HepG2 (cell line): ENCODE results near the gene SPAG9. TPM values are rescaled to one million over a fixed set of nuclear protein-coding genes. Genes with fewer than 3 reads are reported as not detected.

Experiments
- ATF3 ChIP-seq: sonication (generic); formaldehyde crosslinking; IDR thresholded peaks from 2 replicates; pipeline ENCODE4 v1.4.0; 2020; ENCODE audit warnings: missing genetic modification reagents
- FOXM1 ChIP-seq: sonication (generic); formaldehyde crosslinking; IDR thresholded peaks from 2 replicates; pipeline ENCODE4 v1.5.0; 2020; ENCODE audit warnings: missing genetic modification reagents
- GPBP1L1 ChIP-seq: sonication (generic); formaldehyde crosslinking; IDR thresholded peaks from 2 replicates; pipeline ENCODE4 v1.5.0; 2020; ENCODE audit warnings: mild to moderate bottlenecking, missing genetic modification reagents
- HBP1 ChIP-seq: IDR thresholded peaks from 2 replicates; pipeline ENCODE4 v1.6.1; 2016; ENCODE audit warnings: low read depth, control low read depth
- HNRNPH1 ChIP-seq: fragments of 200-400 bp; formaldehyde crosslinking; optimal IDR thresholded peaks from 2 replicates; pipeline ENCODE3; 2017; ENCODE audit warnings: mild to moderate bottlenecking, low read depth, low read length
- HOXA5 ChIP-seq: sonication (generic); formaldehyde crosslinking; IDR thresholded peaks from 2 replicates; pipeline ENCODE4 v1.4.0; 2020; ENCODE audit warnings: missing genetic modification reagents
- IKZF4 ChIP-seq: sonication (generic); formaldehyde crosslinking; IDR thresholded peaks from 2 replicates; pipeline ENCODE4 v1.5.1; 2020; ENCODE audit warnings: borderline replicate concordance, mild to moderate bottlenecking, low read depth, missing genetic modification reagents; ENCODE audit errors: not compliant biosample characterization
- RFX1 ChIP-seq: fragments of 450-650 bp; IDR thresholded peaks from 2 replicates; pipeline ENCODE4 v1.6.1; 2017
- SP140L ChIP-seq: sonication (generic); formaldehyde crosslinking; IDR thresholded peaks from 2 replicates; pipeline ENCODE4 v1.4.0; 2020; ENCODE audit warnings: missing genetic modification reagents, borderline replicate concordance
- ZBTB20 ChIP-seq: sonication (generic); formaldehyde crosslinking; IDR thresholded peaks from 2 replicates; pipeline ENCODE4 v1.8.1; 2023; ENCODE audit warnings: missing genetic modification reagents, low read depth, mild to moderate bottlenecking, borderline replicate concordance
- ZBTB38 ChIP-seq: sonication (generic); formaldehyde crosslinking; IDR thresholded peaks from 2 replicates; pipeline ENCODE4 v1.5.1; 2020; ENCODE audit warnings: mild to moderate bottlenecking, missing genetic modification reagents
- ZBTB8A ChIP-seq: sonication (generic); formaldehyde crosslinking; IDR thresholded peaks from 2 replicates; pipeline ENCODE4 v1.4.0; 2020; ENCODE audit warnings: mild to moderate bottlenecking, low read depth, missing genetic modification reagents, borderline replicate concordance
- ZFP41 ChIP-seq: sonication (generic); formaldehyde crosslinking; IDR thresholded peaks from 2 replicates; pipeline ENCODE4 v1.4.0; 2020; ENCODE audit warnings: mild to moderate bottlenecking, missing genetic modification reagents, borderline replicate concordance
- ZNF142 ChIP-seq: sonication (generic); formaldehyde crosslinking; IDR thresholded peaks from 2 replicates; pipeline ENCODE4 v1.4.0; 2020; ENCODE audit warnings: missing genetic modification reagents
- ZNF652 ChIP-seq: IDR thresholded peaks from 2 replicates; pipeline ENCODE4 v1.6.1; 2016; ENCODE audit warnings: low read depth, borderline replicate concordance
- ZNF710 ChIP-seq: sonication (generic); formaldehyde crosslinking; IDR thresholded peaks from 2 replicates; pipeline ENCODE4 v1.5.0; 2020; ENCODE audit warnings: mild to moderate bottlenecking, missing genetic modification reagents, borderline replicate concordance
- ZNF781 ChIP-seq: sonication (generic); formaldehyde crosslinking; IDR thresholded peaks from 2 replicates; pipeline ENCODE4 v1.5.1; 2020; ENCODE audit warnings: borderline replicate concordance, mild to moderate bottlenecking, missing genetic modification reagents; ENCODE audit errors: not compliant biosample characterization
- polyA plus RNA-seq, 8 experiments: library from polyadenylated mRNA; depleted of rRNA in 3 of 8; stranded (reverse) in 7 of 8; unstranded in 1 of 8; fragments of >200 nt; fragmentation: Illumina TruSeq in 4 of 8; extraction: Trizol in 4 of 8; gene quantifications; 2 replicates each; pipeline versions ENCODE4 v1.2.1 to v1.2.3, GENCODE V29; 2011 to 2016; ENCODE audit warnings: low read depth in 4 of 8, missing spikeins in 1 of 8, mixed read lengths in 1 of 8; ENCODE audit not compliant: insufficient read depth in 1 of 8
- total RNA-seq, 5 experiments: library from RNA; depleted of rRNA; stranded (reverse); fragments of >200 nt; fragmentation: Illumina TruSeq; extraction: Trizol; gene quantifications; 2 replicates each; pipeline ENCODE4 v1.2.3, GENCODE V29; 2016; ENCODE audit warnings: low read depth in 1 of 5

Gene SPAG9
- total and polyA plus RNA-seq, 2 of the 13 experiments (the other 11 are each of a cell fraction or from before 2014, with no cell fraction given) = 43.2 to 78.6 TPM

- TF ChIP-seq ZNF710 (no peak), ZBTB8A (CRISPR knock-in tag) (0 out of 2 replicates have a peak, but pooled peaks have one; percentile 22), SP140L (CRISPR knock-in tag) (no peak), RFX1 (no peak), ZNF781 (CRISPR knock-in tag) (no peak), FOXM1 (CRISPR knock-in tag) (no peak), ZBTB20 (CRISPR knock-in tag) (no peak), HNRNPH1 (no peak), ZNF652 (CRISPR knock-in tag) (no peak), IKZF4 (no peak), ZFP41 (CRISPR knock-in tag) (no peak), ATF3 (CRISPR knock-in tag) (no peak), ZBTB38 (CRISPR knock-in tag) (no peak; the same call in 1 of the 2 replicates), HBP1 (CRISPR knock-in tag) (peak; percentile 31; the same call in 1 of the 2 replicates), GPBP1L1 (CRISPR knock-in tag) (no peak), ZNF142 (CRISPR knock-in tag) (peak; percentile 96), HOXA5 (CRISPR knock-in tag) (peak; percentile 36; the same call in 1 of the 2 replicates)
Measured at GRCh38 chr17:51120739-51121619, at the start of gene SPAG9 (continued).
